ENCODE results near the gene CASK.
A peak's percentile ranks its signal among the peaks of the same experiment; 100 is the strongest.

Gene CASK

GRCh38 chrX:41737065-41737464, 186.3 kb downstream of the CASK start:
- H2AFZ ChIP-seq (ENCODE audit: low read length, unreplicated experiment), result no peak overlapping the region
- no peaks in the 10 kb centered on the region for H3K4me1 ChIP-seq (ENCODE audit: control insufficient read depth, insufficient read depth, low read length, unreplicated experiment)
- no peaks in the 10 kb centered on the region for H3K27me3 ChIP-seq (ENCODE audit: insufficient read depth, low read length)
- no peak overlapping the region for H3K27ac ChIP-seq (ENCODE audit: low read depth, low read length)
- no peaks in the 10 kb centered on the region for H3K36me3 ChIP-seq (ENCODE audit: insufficient read depth, low read length)
- no peak overlapping the region for H3K4me3 ChIP-seq (ENCODE audit: low read depth, low read length)
- H3K79me2 ChIP-seq (ENCODE audit: control insufficient read depth, insufficient read depth, low read length, unreplicated experiment), result no peaks in the 10 kb centered on the region

GRCh38 chrX:41734530-41734929, 188.8 kb downstream of the CASK start:
- Histone ChIP-seq H2AFZ (ENCODE audit: low read length, unreplicated experiment) (no peak overlapping the region), H3K27ac (ENCODE audit: low read depth, low read length) (no peak overlapping the region), H3K4me3 (ENCODE audit: low read depth, low read length) (no peak overlapping the region), H3K4me1 (ENCODE audit: control insufficient read depth, insufficient read depth, low read length, unreplicated experiment) (no peaks in the 10 kb centered on the region), H3K36me3 (ENCODE audit: insufficient read depth, low read length) (no peaks in the 10 kb centered on the region), H3K79me2 (ENCODE audit: control insufficient read depth, insufficient read depth, low read length, unreplicated experiment) (no peaks in the 10 kb centered on the region), H3K27me3 (ENCODE audit: insufficient read depth, low read length) (no peaks in the 10 kb centered on the region)

GRCh38 chrX:41733939-41734338, 189.4 kb downstream of the CASK start:
- Histone ChIP-seq H3K27ac (ENCODE audit: low read depth, low read length) (no peak overlapping the region), H3K27me3 (ENCODE audit: insufficient read depth, low read length) (no peaks in the 10 kb centered on the region), H3K4me1 (ENCODE audit: control insufficient read depth, insufficient read depth, low read length, unreplicated experiment) (no peaks in the 10 kb centered on the region), H2AFZ (ENCODE audit: low read length, unreplicated experiment) (no peak overlapping the region), H3K79me2 (ENCODE audit: control insufficient read depth, insufficient read depth, low read length, unreplicated experiment) (no peaks in the 10 kb centered on the region), H3K4me3 (ENCODE audit: low read depth, low read length) (no peak overlapping the region), H3K36me3 (ENCODE audit: insufficient read depth, low read length) (no peaks in the 10 kb centered on the region)

GRCh38 chrX:41732260-41732659, 191.1 kb downstream of the CASK start:
- Histone ChIP-seq H3K4me3 (ENCODE audit: low read depth, low read length) (no peak overlapping the region), H3K27ac (ENCODE audit: low read depth, low read length) (no peak overlapping the region), H2AFZ (ENCODE audit: low read length, unreplicated experiment) (no peak overlapping the region), H3K27me3 (ENCODE audit: insufficient read depth, low read length) (no peaks in the 10 kb centered on the region), H3K79me2 (ENCODE audit: control insufficient read depth, insufficient read depth, low read length, unreplicated experiment) (no peaks in the 10 kb centered on the region), H3K4me1 (ENCODE audit: control insufficient read depth, insufficient read depth, low read length, unreplicated experiment) (no peaks in the 10 kb centered on the region), H3K36me3 (ENCODE audit: insufficient read depth, low read length) (no peaks in the 10 kb centered on the region)

- Histone ChIP-seq H3K79me2 (ENCODE audit: control insufficient read depth, insufficient read depth, low read length, unreplicated experiment) (no peaks in the 10 kb centered on the region), H2AFZ (ENCODE audit: low read length, unreplicated experiment) (no peak overlapping the region), H3K27me3 (ENCODE audit: insufficient read depth, low read length) (no peaks in the 10 kb centered on the region), H3K4me1 (ENCODE audit: control insufficient read depth, insufficient read depth, low read length, unreplicated experiment) (no peaks in the 10 kb centered on the region), H3K27ac (ENCODE audit: low read depth, low read length) (no peak overlapping the region), H3K36me3 (ENCODE audit: insufficient read depth, low read length) (no peaks in the 10 kb centered on the region), H3K4me3 (ENCODE audit: low read depth, low read length) (no peak overlapping the region)
Measured at GRCh38 chrX:41730081-41730480, 193.3 kb downstream of the CASK start.

- Histone ChIP-seq H3K27ac (ENCODE audit: low read depth, low read length) (no peak overlapping the region), H3K27me3 (ENCODE audit: insufficient read depth, low read length) (no peaks in the 10 kb centered on the region), H3K4me1 (ENCODE audit: control insufficient read depth, insufficient read depth, low read length, unreplicated experiment) (no peaks in the 10 kb centered on the region), H3K79me2 (ENCODE audit: control insufficient read depth, insufficient read depth, low read length, unreplicated experiment) (no peaks in the 10 kb centered on the region), H2AFZ (ENCODE audit: low read length, unreplicated experiment) (no peak overlapping the region), H3K4me3 (ENCODE audit: low read depth, low read length) (no peak overlapping the region), H3K36me3 (ENCODE audit: insufficient read depth, low read length) (no peaks in the 10 kb centered on the region)
Measured at GRCh38 chrX:41728125-41728524, 195.2 kb downstream of the CASK start.

- Histone ChIP-seq H2AFZ (ENCODE audit: low read length, unreplicated experiment) (peak within 1 kb of the TSS; percentile 33), H3K36me3 (ENCODE audit: insufficient read depth, low read length) (no peaks in the 10 kb centered on the region), H3K27ac (ENCODE audit: low read depth, low read length) (peak within 1 kb of the TSS; percentile 64; the same call in 1 of the 2 replicates), H3K79me2 (ENCODE audit: control insufficient read depth, insufficient read depth, low read length, unreplicated experiment) (no peaks in the 10 kb centered on the region), H3K27me3 (ENCODE audit: insufficient read depth, low read length) (no peaks in the 10 kb centered on the region), H3K4me1 (ENCODE audit: control insufficient read depth, insufficient read depth, low read length, unreplicated experiment) (peaks cover 3% of the 10 kb centered on the region), H3K4me3 (ENCODE audit: low read depth, low read length) (no peak within 1 kb of the TSS)
Measured at GRCh38 chrX:41723826-41724225, 199.5 kb downstream of the CASK start, which contains the start of gene GPR82. GPR82 (plus strand) TSS chrX:41724181; CDS start chrX:41727027, 2,846 bp downstream.

- H3K27me3 ChIP-seq (ENCODE audit: insufficient read depth, low read length), result no peaks in the 10 kb centered on the region
- H3K4me1 ChIP-seq (ENCODE audit: control insufficient read depth, insufficient read depth, low read length, unreplicated experiment), result peaks cover 3% of the 10 kb centered on the region
- H3K36me3 ChIP-seq (ENCODE audit: insufficient read depth, low read length), result no peaks in the 10 kb centered on the region
- peak overlapping the region; percentile 64; the same call in 1 of the 2 replicates for H3K27ac ChIP-seq (ENCODE audit: low read depth, low read length)
- H3K79me2 ChIP-seq (ENCODE audit: control insufficient read depth, insufficient read depth, low read length, unreplicated experiment), result no peaks in the 10 kb centered on the region
- H2AFZ ChIP-seq (ENCODE audit: low read length, unreplicated experiment), result peak overlapping the region; percentile 33
- H3K4me3 ChIP-seq (ENCODE audit: low read depth, low read length), result no peak overlapping the region
Measured at GRCh38 chrX:41722816-41723618, 200.3 kb downstream of the CASK start.

GRCh38 chrX:41722214-41722613, 201.1 kb downstream of the CASK start:
- Histone ChIP-seq H3K27me3 (ENCODE audit: insufficient read depth, low read length) (no peaks in the 10 kb centered on the region), H3K27ac (ENCODE audit: low read depth, low read length) (no peak overlapping the region)

GRCh38 chrX:41721590-41721989, 201.8 kb downstream of the CASK start:
- Histone ChIP-seq H3K79me2 (ENCODE audit: control insufficient read depth, insufficient read depth, low read length, unreplicated experiment) (no peaks in the 10 kb centered on the region), H3K36me3 (ENCODE audit: insufficient read depth, low read length) (no peaks in the 10 kb centered on the region), H3K4me1 (ENCODE audit: control insufficient read depth, insufficient read depth, low read length, unreplicated experiment) (peaks cover 3% of the 10 kb centered on the region), H3K27ac (ENCODE audit: low read depth, low read length) (no peak overlapping the region), H3K4me3 (ENCODE audit: low read depth, low read length) (no peak overlapping the region), H2AFZ (ENCODE audit: low read length, unreplicated experiment) (no peak overlapping the region), H3K27me3 (ENCODE audit: insufficient read depth, low read length) (no peaks in the 10 kb centered on the region)

More at GRCh38 chrX:41722214-41722613, 201.1 kb downstream of the CASK start:
- H3K36me3 ChIP-seq (ENCODE audit: insufficient read depth, low read length), result no peaks in the 10 kb centered on the region
- no peak overlapping the region for H3K4me3 ChIP-seq (ENCODE audit: low read depth, low read length)
- H3K4me1 ChIP-seq (ENCODE audit: control insufficient read depth, insufficient read depth, low read length, unreplicated experiment), result peaks cover 3% of the 10 kb centered on the region
- H3K79me2 ChIP-seq (ENCODE audit: control insufficient read depth, insufficient read depth, low read length, unreplicated experiment), result no peaks in the 10 kb centered on the region
- no peak overlapping the region for H2AFZ ChIP-seq (ENCODE audit: low read length, unreplicated experiment)

GRCh38 chrX:41720125-41720779, 203.1 kb downstream of the CASK start:
- H3K4me3 ChIP-seq (ENCODE audit: low read depth, low read length), result no peak overlapping the region
- no peak overlapping the region for H3K27ac ChIP-seq (ENCODE audit: low read depth, low read length)
- no peaks in the 10 kb centered on the region for H3K79me2 ChIP-seq (ENCODE audit: control insufficient read depth, insufficient read depth, low read length, unreplicated experiment)
- no peaks in the 10 kb centered on the region for H3K27me3 ChIP-seq (ENCODE audit: insufficient read depth, low read length)
- peaks cover 3% of the 10 kb centered on the region for H3K4me1 ChIP-seq (ENCODE audit: control insufficient read depth, insufficient read depth, low read length, unreplicated experiment)
- no peak overlapping the region for H2AFZ ChIP-seq (ENCODE audit: low read length, unreplicated experiment)
- no peaks in the 10 kb centered on the region for H3K36me3 ChIP-seq (ENCODE audit: insufficient read depth, low read length)

Measured in ACC112 (cell line).